ENCODE results near the gene PHYKPL. TPM values are rescaled to one million over a fixed set of nuclear protein-coding genes. Genes with fewer than 3 reads are reported as not detected.

PHYKPL gene
- total and polyA plus RNA-seq, 2 donors (not counting 1 experiment from before 2014, with no cell fraction given), result 263 to 313 TPM

- DNase-seq, result peak; percentile 39
- Mint-ChIP-seq H3K27ac (peak overlapping the region; percentile 86), H3K4me3 (peak overlapping the region; percentile 81), H3K27me3 (no peaks in the 10 kb centered on the region), H3K9me3 (ENCODE audit: insufficient read depth) (no peaks in the 10 kb centered on the region), H3K4me1 (peaks cover 30% of the 10 kb centered on the region)
- peaks cover 12 to 18% of the 10 kb centered on the region in 2 donors for H3K4me1 ChIP-seq (ENCODE audit: control insufficient read depth in 2 of 2, insufficient read depth in 2 of 2, low read length in 2 of 2)
- no peak for TF ChIP-seq CTCF (IDR thresholded peaks at IDR 0.05)
- no peak for TF ChIP-seq EZH2 (IDR thresholded peaks at IDR 0.05; ENCODE audit: borderline replicate concordance, insufficient read depth, low read depth, low read length, poor library complexity, severe bottlenecking)
- peak overlapping the region; percentile 91 for H3K9ac ChIP-seq (ENCODE audit: low read length)
- ChIA-PET CTCF (interaction anchor here (1.3 to 1.4 kb wide), 3 partner anchors 10 to 28 kb away, joined by 3 read pairs; no protein-coding TSS in a partner anchor), POLR2A (interaction anchor here (1.2 kb wide), 1 partner anchor 26 kb away, joined by 4 read pairs; the partner anchor contains the start of gene PHYKPL)
- H4K20me1 ChIP-seq (ENCODE audit: control insufficient read depth, insufficient read depth, low read length, poor library complexity, severe bottlenecking), result peaks cover 55% of the 10 kb centered on the region
- H3K9me3 ChIP-seq (ENCODE audit: control extremely low read depth in 1 of 3, control insufficient read depth in 2 of 3, insufficient read depth in 1 of 3, low read length in 2 of 3), result no peaks in the 10 kb centered on the region
- peaks cover 0 to 54% of the 10 kb centered on the region in 2 experiments for H3K36me3 ChIP-seq (replicated peaks in 1 of 2; ENCODE audit: control extremely low read depth in 1 of 2, control insufficient read depth in 1 of 2, extremely low read depth in 1 of 2, insufficient read depth in 2 of 2, low read length in 1 of 2)
- WGBS (ENCODE audit: insufficient coverage), result 61% methylated on average over 12 of the region's 12 CpGs
- H2AFZ ChIP-seq (ENCODE audit: insufficient read depth, low read depth, low read length, poor library complexity, severe bottlenecking), result no peak overlapping the region
- intact Hi-C loops (cut with micrococcal nuclease), result no loop called here
- H3K79me2 ChIP-seq (ENCODE audit: control insufficient read depth, insufficient read depth, low read length), result peaks cover 28% of the 10 kb centered on the region
- peak overlapping the region; percentile 97 for H3K4me2 ChIP-seq (replicated peaks; ENCODE audit: low read depth, low read length, poor library complexity, severe bottlenecking)
- no peaks in the 10 kb centered on the region for H3K27me3 ChIP-seq (replicated peaks in 1 of 4; ENCODE audit: control extremely low read depth in 1 of 4, control insufficient read depth in 3 of 4, insufficient read depth in 4 of 4, low read length in 3 of 4)
- peak overlapping the region in 1 of 2 donors; percentile 79 for H3K27ac ChIP-seq (ENCODE audit: low read length in 2 of 2)
- peak overlapping the region in 4 of 5 experiments; percentile 54 to 94 (median 84) for H3K4me3 ChIP-seq (ENCODE audit: control extremely low read depth in 1 of 5, extremely low read depth in 1 of 5, insufficient read depth in 1 of 5, low read depth in 2 of 5, low read length in 4 of 5)
- ATAC-seq (ENCODE audit: low read depth), result no peak
These were observed 26.2 kb downstream of the PHYKPL start for GRCh38 chr5:178206166-178207101.

DNA sequence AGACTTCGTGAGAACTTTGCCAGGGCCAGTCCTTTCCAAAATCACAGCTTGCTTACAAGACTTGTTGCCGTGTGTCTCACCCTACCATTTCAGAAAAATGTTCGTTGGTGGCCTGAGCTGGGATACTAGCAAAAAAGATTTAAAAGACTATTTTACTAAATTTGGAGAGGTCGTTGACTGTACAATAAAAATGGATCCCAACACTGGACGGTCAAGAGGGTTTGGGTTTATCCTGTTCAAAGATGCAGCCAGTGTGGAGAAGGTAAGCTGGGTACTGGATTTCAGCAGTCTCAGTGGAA lies 26.9 kb downstream of the PHYKPL start:
- WGBS (ENCODE audit: insufficient coverage), result 11% methylated on average over 2 of the region's 5 CpGs
- TF ChIP-seq EZH2 (IDR thresholded peaks at IDR 0.05; ENCODE audit: borderline replicate concordance, insufficient read depth, low read depth, low read length, poor library complexity, severe bottlenecking) (no peak), CTCF (IDR thresholded peaks at IDR 0.05) (no peak)
- H4K20me1 ChIP-seq (ENCODE audit: control insufficient read depth, insufficient read depth, low read length, poor library complexity, severe bottlenecking), result peaks cover 55% of the 10 kb centered on the region
- H3K4me3 ChIP-seq (ENCODE audit: control extremely low read depth in 1 of 5, extremely low read depth in 1 of 5, insufficient read depth in 1 of 5, low read depth in 2 of 5, low read length in 4 of 5), result peak overlapping the region; percentile 54 to 94 (median 80)
- peak overlapping the region; percentile 91 for H3K9ac ChIP-seq (ENCODE audit: low read length)
- intact Hi-C loops (cut with micrococcal nuclease), result no loop called here
- H3K27ac Mint-ChIP-seq, result peak overlapping the region; percentile 86
- H3K36me3 ChIP-seq (replicated peaks in 1 of 2; ENCODE audit: control extremely low read depth in 1 of 2, control insufficient read depth in 1 of 2, extremely low read depth in 1 of 2, insufficient read depth in 2 of 2, low read length in 1 of 2), result peaks cover 0 to 46% of the 10 kb centered on the region in 2 experiments
- H3K4me3 Mint-ChIP-seq, result peak overlapping the region; percentile 81
- ChIA-PET POLR2A (interaction anchor here (2.1 kb wide), 1 partner anchor 26 kb away, joined by 12 read pairs; the partner anchor contains the start of gene PHYKPL), CTCF (interaction anchor here (1.3 to 1.4 kb wide), 2 partner anchors 11 to 18 kb away, joined by 3 read pairs; no protein-coding TSS in a partner anchor)
- DNase-seq (no peak), ATAC-seq (ENCODE audit: low read depth) (no peak)
- H3K4me1 ChIP-seq (ENCODE audit: control insufficient read depth in 2 of 2, insufficient read depth in 2 of 2, low read length in 2 of 2), result peaks cover 12 to 18% of the 10 kb centered on the region in 2 donors
- peaks cover 28% of the 10 kb centered on the region for H3K79me2 ChIP-seq (ENCODE audit: control insufficient read depth, insufficient read depth, low read length)
- peak overlapping the region; percentile 44 to 79 for H3K27ac ChIP-seq (ENCODE audit: low read length in 2 of 2)
- no peaks in the 10 kb centered on the region for H3K27me3 ChIP-seq (replicated peaks in 1 of 4; ENCODE audit: control extremely low read depth in 1 of 4, control insufficient read depth in 3 of 4, insufficient read depth in 4 of 4, low read length in 3 of 4)
- no peaks in the 10 kb centered on the region for H3K9me3 ChIP-seq (ENCODE audit: control extremely low read depth in 1 of 3, control insufficient read depth in 2 of 3, insufficient read depth in 1 of 3, low read length in 2 of 3)
- peaks cover 30% of the 10 kb centered on the region for H3K4me1 Mint-ChIP-seq
- H3K9me3 Mint-ChIP-seq (ENCODE audit: insufficient read depth), result no peaks in the 10 kb centered on the region
- no peak overlapping the region for H2AFZ ChIP-seq (ENCODE audit: insufficient read depth, low read depth, low read length, poor library complexity, severe bottlenecking)
- H3K27me3 Mint-ChIP-seq, result no peaks in the 10 kb centered on the region
- peak overlapping the region; percentile 97 for H3K4me2 ChIP-seq (replicated peaks; ENCODE audit: low read depth, low read length, poor library complexity, severe bottlenecking)

Measured in B cell (primary cell).